Measurements from ENCODE around the gene ST3GAL2. TPM values are rescaled to one million over a fixed set of nuclear protein-coding genes. Genes with fewer than 3 reads are reported as not detected.

ST3GAL2 gene
- total and polyA plus RNA-seq, 9 of the 15 experiments (the other 6 are each of a cell fraction or from before 2014, with no cell fraction given) = 1.5 to 108 (median 34.3) TPM

DNA sequence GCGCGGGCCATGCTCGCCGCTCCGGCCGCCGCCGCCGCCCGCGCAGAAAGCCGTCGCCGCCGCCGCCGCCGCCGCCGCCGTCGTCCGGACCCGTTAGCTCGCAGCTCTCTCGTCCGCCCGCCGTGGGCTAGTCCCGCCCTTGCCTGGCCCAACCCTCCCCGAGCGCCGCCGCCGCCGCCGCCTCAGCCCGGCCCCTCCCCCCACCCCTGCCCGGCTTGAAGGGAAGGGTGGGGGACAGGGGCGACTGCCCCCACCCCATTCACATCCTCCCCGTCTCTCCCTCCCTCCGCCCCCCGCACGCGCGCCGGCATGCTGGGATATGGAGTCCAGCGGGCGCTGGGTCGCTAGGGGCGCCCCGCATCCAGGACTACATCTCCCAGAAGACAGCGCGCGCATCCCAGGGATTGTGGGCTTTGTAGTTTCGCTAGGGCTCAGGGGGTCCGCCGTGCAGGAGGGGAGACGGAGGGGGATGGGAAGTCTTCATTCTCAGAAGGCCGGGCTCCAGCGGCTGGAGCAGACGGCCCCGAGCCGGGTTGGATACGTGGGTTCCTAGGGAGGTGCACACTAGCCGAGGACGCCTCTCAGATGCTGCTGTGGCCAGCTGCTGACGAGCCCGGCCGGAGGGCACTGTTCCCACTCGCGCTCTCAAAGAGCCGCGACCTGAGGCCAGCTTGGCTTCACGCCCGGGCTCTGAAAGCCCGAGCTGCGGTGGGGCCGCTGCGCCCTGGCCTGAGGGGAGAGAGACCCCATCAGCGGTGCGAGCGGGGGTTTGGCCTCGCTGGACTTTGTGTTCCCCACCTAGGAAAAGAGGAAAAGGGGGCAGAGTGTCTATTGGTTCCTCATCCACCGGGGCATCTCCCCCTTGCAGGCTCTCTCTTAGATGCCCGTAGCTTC lies at the start of gene ST3GAL2 (continued):
- TF ChIP-seq, protein P1, sequence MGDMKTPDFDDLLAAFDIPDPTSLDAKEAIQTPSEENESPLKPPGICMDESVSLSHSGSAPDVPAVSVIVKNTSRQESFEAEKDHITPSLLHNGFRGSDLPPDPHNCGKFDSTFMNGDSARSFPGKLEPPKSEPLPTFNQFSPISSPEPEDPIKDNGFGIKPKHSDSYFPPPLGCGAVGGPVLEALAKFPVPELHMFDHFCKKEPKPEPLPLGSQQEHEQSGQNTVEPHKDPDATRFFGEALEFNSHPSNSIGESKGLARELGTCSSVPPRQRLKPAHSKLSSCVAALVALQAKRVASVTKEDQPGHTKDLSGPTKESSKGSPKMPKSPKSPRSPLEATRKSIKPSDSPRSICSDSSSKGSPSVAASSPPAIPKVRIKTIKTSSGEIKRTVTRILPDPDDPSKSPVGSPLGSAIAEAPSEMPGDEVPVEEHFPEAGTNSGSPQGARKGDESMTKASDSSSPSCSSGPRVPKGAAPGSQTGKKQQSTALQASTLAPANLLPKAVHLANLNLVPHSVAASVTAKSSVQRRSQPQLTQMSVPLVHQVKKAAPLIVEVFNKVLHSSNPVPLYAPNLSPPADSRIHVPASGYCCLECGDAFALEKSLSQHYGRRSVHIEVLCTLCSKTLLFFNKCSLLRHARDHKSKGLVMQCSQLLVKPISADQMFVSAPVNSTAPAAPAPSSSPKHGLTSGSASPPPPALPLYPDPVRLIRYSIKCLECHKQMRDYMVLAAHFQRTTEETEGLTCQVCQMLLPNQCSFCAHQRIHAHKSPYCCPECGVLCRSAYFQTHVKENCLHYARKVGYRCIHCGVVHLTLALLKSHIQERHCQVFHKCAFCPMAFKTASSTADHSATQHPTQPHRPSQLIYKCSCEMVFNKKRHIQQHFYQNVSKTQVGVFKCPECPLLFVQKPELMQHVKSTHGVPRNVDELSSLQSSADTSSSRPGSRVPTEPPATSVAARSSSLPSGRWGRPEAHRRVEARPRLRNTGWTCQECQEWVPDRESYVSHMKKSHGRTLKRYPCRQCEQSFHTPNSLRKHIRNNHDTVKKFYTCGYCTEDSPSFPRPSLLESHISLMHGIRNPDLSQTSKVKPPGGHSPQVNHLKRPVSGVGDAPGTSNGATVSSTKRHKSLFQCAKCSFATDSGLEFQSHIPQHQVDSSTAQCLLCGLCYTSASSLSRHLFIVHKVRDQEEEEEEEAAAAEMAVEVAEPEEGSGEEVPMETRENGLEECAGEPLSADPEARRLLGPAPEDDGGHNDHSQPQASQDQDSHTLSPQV (IDR thresholded peaks at IDR 0.05) = peak; percentile 98
- peak; percentile 28; the same call in 1 of the 2 replicates for TF ChIP-seq TRIM28 (IDR thresholded peaks at IDR 0.05)
- no peak for TF ChIP-seq HMG20A (CRISPR knock-in tag; conservative IDR thresholded peaks at IDR 0.05)
- TF ChIP-seq, protein P2, sequence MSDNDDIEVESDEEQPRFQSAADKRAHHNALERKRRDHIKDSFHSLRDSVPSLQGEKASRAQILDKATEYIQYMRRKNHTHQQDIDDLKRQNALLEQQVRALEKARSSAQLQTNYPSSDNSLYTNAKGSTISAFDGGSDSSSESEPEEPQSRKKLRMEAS (CRISPR knock-in tag; IDR thresholded peaks at IDR 0.05) = 0 out of 2 replicates have a peak, but pooled peaks have one; percentile 41
- TF ChIP-seq ZNF644 (tag; IDR thresholded peaks at IDR 0.05; ENCODE audit: low read depth) = peak; percentile 99
- TF ChIP-seq HDGF (IDR thresholded peaks at IDR 0.05) = no peak

Measured in K562 (cell line).